ENCODE results near the gene EXTL2. TPM values are rescaled to one million over a fixed set of nuclear protein-coding genes. Genes with fewer than 3 reads are reported as not detected.
"Not testable (repeated sequence)": the region's sequence is repeated elsewhere in the genome, so short reads cannot be mapped to it uniquely, and the experiment has no call there.

Gene EXTL2
- total and polyA plus RNA-seq, 9 donors = 13.1 to 28.4 (median 16.0) TPM

GRCh38 chr1:100941098-100941527 lies 46.5 kb upstream of the EXTL2 start:
- no peak overlapping the region for H3K4me3 ChIP-seq
- 84 to 97% (median 96%) methylated on average over 1 of the region's 1 CpG for WGBS, 3 donors

DNA sequence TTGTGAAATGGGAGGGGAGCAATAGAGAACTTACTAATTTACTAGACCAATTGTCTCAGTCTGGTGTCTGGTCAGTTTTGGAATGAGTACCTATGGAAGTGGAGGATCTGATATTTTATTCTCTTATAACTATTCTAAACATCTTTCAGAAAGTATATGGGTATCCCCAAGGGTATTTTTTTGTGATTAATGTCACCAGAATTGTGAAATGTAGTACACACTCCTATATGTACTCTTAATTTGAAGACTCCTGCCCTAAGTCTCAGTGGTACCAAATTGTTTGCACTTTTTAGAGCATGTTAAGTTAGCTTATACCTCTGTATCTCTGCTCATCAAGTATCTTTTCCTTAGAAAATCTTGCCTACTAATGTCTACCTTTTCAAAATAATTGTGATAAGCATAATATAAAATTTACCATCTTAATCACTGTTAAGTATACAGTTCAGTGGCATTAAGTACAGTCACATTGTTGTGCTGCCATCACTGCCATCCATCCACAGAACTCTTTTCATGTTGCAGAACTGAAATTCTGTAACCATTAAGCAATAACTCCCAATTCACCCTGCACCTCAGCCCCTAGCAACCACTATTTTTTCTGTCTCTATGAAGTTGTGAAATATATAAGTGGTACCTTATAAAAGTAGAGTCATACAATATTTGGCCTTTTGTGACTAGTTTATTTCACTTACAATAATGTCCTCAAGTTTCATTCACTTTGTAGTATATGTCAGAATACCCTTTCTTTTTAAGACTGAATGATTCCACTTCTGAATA lies 41.7 kb upstream of the EXTL2 start:
- Histone ChIP-seq H3K27me3 (no peaks in the 10 kb centered on the region), H3K4me3 (no peak overlapping the region), H3K27ac (no peak overlapping the region), H3K9me3 (no peaks in the 10 kb centered on the region), H3K36me3 (no peaks in the 10 kb centered on the region), H3K4me1 (ENCODE audit: insufficient read depth) (no peaks in the 10 kb centered on the region)
- no peak for DNase-seq
- TF ChIP-seq POLR2A (IDR thresholded peaks at IDR 0.05) = no peak
- no peak for TF ChIP-seq CTCF (IDR thresholded peaks at IDR 0.05)
- TF ChIP-seq EP300 (IDR thresholded peaks at IDR 0.05) = no peak
- intact Hi-C loops (cut with DNase I) = no loop called here

More at GRCh38 chr1:100941098-100941527, 46.5 kb upstream of the EXTL2 start:
- Histone ChIP-seq H3K36me3 (no peaks in the 10 kb centered on the region), H3K27me3 (no peaks in the 10 kb centered on the region), H3K4me1 (ENCODE audit: insufficient read depth) (no peaks in the 10 kb centered on the region), H3K9me3 (no peaks in the 10 kb centered on the region), H3K27ac (no peak overlapping the region)
- TF ChIP-seq EP300 (IDR thresholded peaks at IDR 0.05) = no peak
- no peak for TF ChIP-seq POLR2A (IDR thresholded peaks at IDR 0.05)
- no peak for TF ChIP-seq CTCF (IDR thresholded peaks at IDR 0.05)
- DNase-seq = no peak
- intact Hi-C loops (cut with DNase I) = no loop called here

- H3K36me3 ChIP-seq; intact Hi-C loops (cut with DNase I); DNase-seq; H3K27ac ChIP-seq; H3K4me3 ChIP-seq; H3K9me3 ChIP-seq; H3K27me3 ChIP-seq; H3K4me1 ChIP-seq (ENCODE audit: insufficient read depth): not testable (repeated sequence)
- 98 to 100% (median 98%) methylated on average over 2 of the region's 2 CpGs for WGBS, 3 donors
These were observed 38.9 kb upstream of the EXTL2 start for GRCh38 chr1:100933555-100933954.

GRCh38 chr1:100931716-100932115 lies 37.1 kb upstream of the EXTL2 start:
- TF ChIP-seq POLR2A (IDR thresholded peaks at IDR 0.05) (no peak), CTCF (IDR thresholded peaks at IDR 0.05) (no peak), EP300 (IDR thresholded peaks at IDR 0.05) (no peak)
- intact Hi-C loops (cut with DNase I) = no loop called here
- 91 to 98% (median 95%) methylated on average over 1 of the region's 1 CpG for WGBS, 3 donors
- Histone ChIP-seq H3K27me3 (no peaks in the 10 kb centered on the region), H3K4me3 (no peak overlapping the region), H3K36me3 (no peaks in the 10 kb centered on the region), H3K27ac (no peak overlapping the region), H3K4me1 (ENCODE audit: insufficient read depth) (no peaks in the 10 kb centered on the region), H3K9me3 (no peaks in the 10 kb centered on the region)
- no peak for DNase-seq

DNA sequence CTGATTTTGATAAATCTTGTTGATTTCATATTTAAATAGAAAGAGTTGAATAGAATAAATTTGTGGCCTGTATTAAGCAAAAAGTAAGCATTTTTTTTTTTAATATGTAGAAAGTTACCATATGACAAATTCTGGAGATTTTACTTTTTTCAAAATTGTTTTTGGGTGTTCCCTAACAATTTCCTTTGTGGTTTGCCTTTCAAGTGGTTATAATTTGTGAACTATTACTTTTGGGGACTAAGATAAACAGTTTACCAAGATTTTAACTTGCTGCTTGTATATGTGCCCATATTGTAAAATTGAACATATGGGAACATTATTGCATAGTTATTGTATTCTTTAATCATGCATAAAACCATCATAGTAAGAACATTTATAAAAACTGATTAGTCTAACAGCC lies 35.9 kb upstream of the EXTL2 start:
- Histone ChIP-seq H3K27me3 (no peaks in the 10 kb centered on the region), H3K9me3 (no peaks in the 10 kb centered on the region), H3K4me3 (no peak overlapping the region), H3K27ac (no peak overlapping the region), H3K4me1 (ENCODE audit: insufficient read depth) (no peaks in the 10 kb centered on the region), H3K36me3 (no peaks in the 10 kb centered on the region)
- intact Hi-C loops (cut with DNase I) = no loop called here
- DNase-seq = no peak
- no peak for TF ChIP-seq CTCF (IDR thresholded peaks at IDR 0.05)
- no peak for TF ChIP-seq EP300 (IDR thresholded peaks at IDR 0.05)
- TF ChIP-seq POLR2A (IDR thresholded peaks at IDR 0.05) = no peak
